Keratinocyte (primary cell): Measurements from ENCODE around the gene ASH1L.
"Not testable (repeated sequence)": the region's sequence is repeated elsewhere in the genome, so short reads cannot be mapped to it uniquely, and the experiment has no call there.

Experiments used
- EZH2 ChIP-seq: IDR thresholded peaks from one replicate; pipeline ENCODE4 v1.6.1; 2012; ENCODE audit warnings: inconsistent platforms, mild to moderate bottlenecking, low read length, moderate library complexity
- TF ChIP-seq, protein P1 (sequence below), 3 experiments: IDR thresholded peaks in 1 of 3; conservative IDR thresholded peaks in 1 of 3; optimal IDR thresholded peaks in 1 of 3; 2 replicates in 2 of 3; 3 replicates in 1 of 3; pipeline versions ENCODE3 to v1.5.1; 2011; ENCODE audit warnings: low read length in 3 of 3, mild to moderate bottlenecking in 3 of 3, moderate library complexity in 2 of 3, control low read depth in 1 of 3, inconsistent platforms in 1 of 3; ENCODE audit not compliant: insufficient read depth in 2 of 3; ENCODE audit errors: extremely low read depth in 1 of 3

DNA sequence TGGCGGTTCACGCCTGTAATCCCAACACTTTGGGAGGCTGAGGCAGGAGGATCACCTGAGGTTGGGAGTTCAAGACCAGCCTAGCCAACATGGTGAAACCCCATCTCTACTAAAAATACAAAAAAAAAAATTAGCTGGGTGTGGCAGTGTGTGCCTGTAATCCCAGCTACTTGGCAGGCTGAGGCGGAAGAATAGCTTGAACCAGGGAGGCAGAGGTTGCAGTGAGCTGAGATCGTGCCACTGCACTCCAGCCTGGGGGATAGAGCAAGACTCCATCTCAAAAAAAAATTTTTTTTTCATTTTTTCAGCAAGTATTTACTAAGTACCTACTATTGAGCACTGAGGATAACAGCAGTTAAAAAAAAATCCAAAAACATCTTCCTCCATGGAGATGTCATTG is 69.0 kb downstream of the ASH1L start:
- TF ChIP-seq, protein P1, sequence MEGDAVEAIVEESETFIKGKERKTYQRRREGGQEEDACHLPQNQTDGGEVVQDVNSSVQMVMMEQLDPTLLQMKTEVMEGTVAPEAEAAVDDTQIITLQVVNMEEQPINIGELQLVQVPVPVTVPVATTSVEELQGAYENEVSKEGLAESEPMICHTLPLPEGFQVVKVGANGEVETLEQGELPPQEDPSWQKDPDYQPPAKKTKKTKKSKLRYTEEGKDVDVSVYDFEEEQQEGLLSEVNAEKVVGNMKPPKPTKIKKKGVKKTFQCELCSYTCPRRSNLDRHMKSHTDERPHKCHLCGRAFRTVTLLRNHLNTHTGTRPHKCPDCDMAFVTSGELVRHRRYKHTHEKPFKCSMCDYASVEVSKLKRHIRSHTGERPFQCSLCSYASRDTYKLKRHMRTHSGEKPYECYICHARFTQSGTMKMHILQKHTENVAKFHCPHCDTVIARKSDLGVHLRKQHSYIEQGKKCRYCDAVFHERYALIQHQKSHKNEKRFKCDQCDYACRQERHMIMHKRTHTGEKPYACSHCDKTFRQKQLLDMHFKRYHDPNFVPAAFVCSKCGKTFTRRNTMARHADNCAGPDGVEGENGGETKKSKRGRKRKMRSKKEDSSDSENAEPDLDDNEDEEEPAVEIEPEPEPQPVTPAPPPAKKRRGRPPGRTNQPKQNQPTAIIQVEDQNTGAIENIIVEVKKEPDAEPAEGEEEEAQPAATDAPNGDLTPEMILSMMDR (optimal IDR thresholded peaks at IDR 0.05 in 1 of 3, IDR thresholded peaks at IDR 0.05 in 1 of 3, conservative IDR thresholded peaks at IDR 0.05 in 1 of 3; ENCODE audit: extremely low read depth in 1 of 3, insufficient read depth in 2 of 3, low read length in 3 of 3), result not testable (repeated sequence)
- TF ChIP-seq EZH2, result not testable (repeated sequence)
